Stimulated activated CD4-positive, alpha-beta T cell treated with anti-CD3 and anti-CD28 coated beads, TNF-alpha, amount 100 ng/mL, for 24 hours (primary cell): Measurements from ENCODE around the gene KAT6B.

Experiments
- DNase-seq, 3 experiments: peaks; one replicate each; pipeline ENCODE4 v3.0.0-alpha.2; 2020; ENCODE audit warnings: low read depth in 3 of 3

KAT6B gene

DNA sequence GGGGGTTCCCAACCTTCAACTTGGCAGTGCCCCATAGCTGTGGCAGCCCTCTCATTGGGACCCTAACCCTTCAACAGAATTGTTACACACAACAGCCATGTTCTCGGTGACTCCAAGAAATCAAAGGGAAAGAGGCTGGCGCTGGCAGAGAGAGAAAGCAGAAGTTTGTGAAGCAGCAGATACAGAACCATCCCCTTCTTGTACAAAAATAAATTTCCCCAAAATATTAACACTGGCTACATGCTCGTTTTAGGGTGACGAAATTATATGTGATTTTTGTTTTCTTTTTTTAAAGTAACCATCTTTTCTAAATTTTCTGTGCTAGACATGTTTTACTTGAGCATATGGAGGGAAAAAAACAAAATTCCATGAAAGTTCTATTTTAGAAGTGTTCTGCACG is 239.9 kb downstream of the KAT6B start:
- DNase-seq = no peak

DNA sequence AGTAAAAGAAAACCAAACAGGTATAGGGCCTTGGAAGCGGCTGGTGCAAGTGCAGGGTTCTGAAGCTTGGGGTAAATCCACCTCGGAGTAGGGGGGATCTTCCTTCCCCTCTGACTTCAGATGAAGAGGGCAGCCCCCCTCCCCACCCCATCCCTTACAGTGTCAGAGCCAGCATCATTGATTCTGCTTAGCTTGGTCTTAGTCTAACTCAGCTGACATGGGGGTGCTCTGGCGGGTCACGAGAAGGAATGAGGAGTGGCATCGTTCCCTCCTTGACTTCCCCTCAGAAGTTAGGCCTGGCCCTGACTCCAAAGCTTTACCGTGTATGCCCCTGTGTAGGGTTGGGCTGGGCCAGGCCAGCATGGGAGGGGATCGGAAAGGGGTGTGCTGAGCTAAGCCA is 240.9 kb downstream of the KAT6B start:
- DNase-seq = no peak

DNA sequence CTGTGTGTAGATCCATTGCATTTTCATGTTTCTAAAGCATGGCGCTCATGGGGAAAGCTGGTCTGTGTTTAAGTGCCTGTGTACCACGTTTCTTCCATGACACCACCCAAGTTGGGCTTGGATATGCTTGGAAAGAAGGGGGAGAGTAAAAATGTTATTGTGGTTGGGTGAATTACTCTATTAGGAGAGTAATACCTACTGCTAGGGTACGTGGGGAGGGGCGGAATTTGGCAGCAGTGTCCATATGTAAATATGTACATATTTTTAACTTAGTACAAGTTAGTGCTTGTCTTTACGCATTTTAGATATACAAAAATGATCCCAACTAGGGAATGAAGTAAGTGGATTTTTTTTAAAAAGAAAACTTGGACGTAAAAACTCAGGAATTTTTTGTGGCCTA is 242.1 kb downstream of the KAT6B start:
- DNase-seq = no peak

DNA sequence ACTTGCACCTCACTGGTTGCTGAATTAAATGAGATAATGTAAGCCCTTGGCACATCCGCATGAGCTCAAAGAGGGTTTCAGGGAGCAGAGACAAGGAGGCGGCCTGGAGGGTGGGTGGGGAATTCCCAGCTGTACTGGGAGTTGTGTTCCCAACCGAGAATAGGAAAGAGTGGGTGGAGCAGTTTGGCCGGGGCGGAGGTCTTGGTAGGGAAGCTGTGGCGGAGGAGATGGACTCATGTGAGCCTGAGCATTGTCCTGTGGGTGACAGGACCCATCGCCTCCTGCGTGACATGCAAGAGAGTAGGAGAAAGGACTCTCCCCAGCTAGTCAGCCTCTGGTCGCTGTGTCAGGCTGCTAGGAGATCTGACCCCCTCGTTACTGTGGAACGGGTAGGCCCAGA is 244.1 kb downstream of the KAT6B start:
- DNase-seq = no peak

DNA sequence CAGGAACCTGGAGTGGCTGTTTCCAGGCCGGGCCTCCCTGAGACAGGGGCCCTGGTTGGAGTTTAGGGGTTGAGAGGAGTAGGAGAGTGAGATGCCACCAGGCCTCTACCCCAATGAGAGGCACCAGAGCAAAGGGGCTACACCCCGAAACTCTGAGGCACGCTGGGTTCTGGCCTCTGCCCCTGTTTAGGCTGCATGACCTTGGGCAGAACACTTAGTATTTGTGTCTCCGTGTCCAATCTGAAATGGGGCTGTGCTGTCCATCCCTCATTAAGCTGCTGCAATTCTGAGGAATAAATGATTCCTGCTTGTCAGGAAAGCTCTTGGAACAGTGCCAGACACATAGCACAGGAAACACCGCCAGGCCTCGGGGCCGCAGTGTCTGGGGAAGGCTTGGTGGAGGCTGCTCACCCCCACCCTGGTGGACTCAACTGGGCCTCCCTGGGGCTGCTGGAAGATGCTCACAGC is 244.6 kb downstream of the KAT6B start:
- DNase-seq = no peak

DNA sequence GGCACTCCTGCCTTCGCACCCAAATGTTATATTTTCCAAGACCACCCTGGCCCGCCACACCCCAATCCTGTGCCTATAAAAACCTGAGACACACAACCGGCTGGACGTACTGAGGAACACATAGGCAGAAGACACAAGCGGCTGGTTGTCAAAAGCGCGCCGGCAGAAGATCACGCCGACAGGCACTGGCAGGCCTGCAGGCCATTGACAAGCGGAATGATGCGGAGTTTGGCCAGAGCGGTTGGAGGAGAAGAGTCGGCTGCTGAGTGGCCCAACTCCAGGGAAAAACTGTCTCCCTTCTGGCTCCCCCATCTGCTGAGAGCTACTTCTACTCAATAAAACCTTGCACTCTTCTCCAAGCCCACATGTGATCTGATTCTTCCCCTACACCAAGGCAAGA is 245.4 kb downstream of the KAT6B start:
- DNase-seq = no peak

- no peak for DNase-seq
Measured at GRCh38 chr10:75072727-75073126, 246.3 kb downstream of the KAT6B start.

GRCh38 chr10:75073442-75073841 is 247.0 kb downstream of the KAT6B start:
- no peak for DNase-seq

DNA sequence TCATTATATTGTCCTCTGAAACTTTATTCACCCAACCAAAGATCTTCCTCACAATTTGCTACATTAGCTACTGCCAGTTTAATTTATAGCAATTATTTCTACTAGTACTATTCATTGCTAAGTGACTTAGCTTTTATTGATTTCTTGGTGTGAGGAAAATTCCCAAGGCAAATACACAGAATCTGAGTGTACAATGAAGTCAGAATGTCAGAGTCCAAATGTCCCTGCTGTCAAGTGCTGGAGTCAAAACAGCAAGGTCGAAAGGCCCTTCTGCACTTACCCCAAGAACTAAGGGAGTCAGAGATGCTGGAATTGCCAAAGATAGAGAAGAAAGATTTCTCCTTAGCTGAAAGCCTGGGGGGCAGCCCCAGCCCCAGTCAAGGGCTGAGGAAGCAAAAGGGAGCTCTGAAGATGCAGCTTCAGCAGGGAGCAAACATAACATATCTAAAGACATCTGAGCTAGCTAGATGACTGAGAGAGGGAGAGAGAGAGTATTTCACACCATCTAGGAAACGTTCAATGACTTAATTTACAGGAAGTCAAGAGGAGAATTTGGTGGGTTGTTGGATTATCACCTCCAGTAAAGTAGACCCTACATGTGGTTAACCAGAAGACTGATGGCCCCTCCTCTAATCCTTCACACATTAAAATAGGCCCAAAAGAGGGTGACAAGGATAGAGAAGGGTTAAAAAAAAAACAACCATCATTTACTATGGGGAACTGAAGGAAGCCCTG is 248.5 kb downstream of the KAT6B start:
- DNase-seq = no peak

DNA sequence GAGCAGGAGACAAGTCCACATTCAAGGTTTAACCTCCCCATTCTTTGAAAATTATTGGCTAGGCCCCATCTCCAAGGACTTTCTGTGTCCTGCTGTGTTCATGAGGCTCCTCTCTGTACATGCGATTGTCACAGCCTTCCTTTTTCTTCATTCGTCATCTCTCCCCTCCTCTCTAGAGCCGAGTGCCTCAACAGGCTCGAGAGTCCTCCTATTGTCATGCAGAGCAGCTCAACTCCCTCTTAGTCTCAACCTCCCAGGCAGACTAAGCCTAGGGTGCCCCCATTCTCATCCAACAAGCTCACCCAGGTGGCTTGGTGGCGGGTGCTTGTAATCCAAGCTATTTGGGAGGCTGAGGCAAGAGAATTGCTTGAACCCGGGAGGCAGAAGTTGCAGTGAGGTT is 249.9 kb downstream of the KAT6B start:
- no peak for DNase-seq

GRCh38 chr10:75079436-75080083 is 253.2 kb downstream of the KAT6B start:
- DNase-seq = no peak

GRCh38 chr10:75080554-75080953 is 254.2 kb downstream of the KAT6B start:
- no peak for DNase-seq

DNA sequence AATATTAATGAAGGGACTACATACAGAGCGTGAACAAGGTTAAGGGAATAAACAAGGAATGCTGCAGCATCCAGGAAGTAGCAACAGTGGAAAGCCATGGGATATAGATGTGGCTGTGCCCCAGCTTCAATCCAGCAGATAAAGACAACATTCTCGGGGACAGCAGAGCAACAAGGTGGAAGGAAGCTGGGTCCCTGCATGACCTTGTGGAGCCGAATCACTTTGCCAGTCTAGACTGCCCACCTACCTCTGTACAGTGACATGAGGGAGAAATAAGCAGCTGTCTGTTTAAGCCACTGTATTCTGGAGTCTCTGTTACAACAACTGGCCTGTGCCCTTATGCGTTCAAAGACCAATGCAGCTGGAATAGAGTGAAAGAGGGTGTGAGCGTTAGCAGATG is 255.0 kb downstream of the KAT6B start:
- no peak for DNase-seq
